Smooth muscle cell (in vitro differentiated cells): ENCODE results near the gene STAB2. TPM values are rescaled to one million over a fixed set of nuclear protein-coding genes. Genes with fewer than 3 reads are reported as not detected.

Experiments
- DNase-seq: peaks from one replicate; lab custom pipeline; 2025; ENCODE audit not compliant: unreplicated experiment; lab: John Stamatoyannopoulos, UW
- H2AFZ ChIP-seq: fragments of 200-600 bp; sonication (generic); 2 replicates; pipeline ENCODE4 v1.6.0; 2016; ENCODE audit warnings: antibody characterized with exemption, low read depth, mild to moderate bottlenecking
- H3F3A ChIP-seq: fragments of 200-600 bp; sonication (generic); 2 replicates; pipeline ENCODE4 v1.6.0; 2017; ENCODE audit warnings: antibody characterized with exemption, low read depth
- H3K27ac ChIP-seq: fragments of 200-600 bp; sonication (generic); 2 replicates; pipeline ENCODE4 v1.5.1; 2016; ENCODE audit warnings: low read depth, mild to moderate bottlenecking
- H3K27me3 ChIP-seq: fragments of 200-600 bp; sonication (generic); 2 replicates; pipeline ENCODE4 v1.6.1; 2016; ENCODE audit warnings: low read depth, mild to moderate bottlenecking
- H3K36me3 ChIP-seq: fragments of 200-600 bp; sonication (generic); 2 replicates; pipeline ENCODE4 v1.5.1; 2016; ENCODE audit warnings: low read depth
- H3K4me1 ChIP-seq: fragments of 200-600 bp; sonication (generic); 2 replicates; pipeline ENCODE4 v1.5.1; 2016; ENCODE audit warnings: low read depth
- H3K4me2 ChIP-seq: fragments of 200-600 bp; sonication (generic); 2 replicates; pipeline ENCODE4 v1.6.0; 2016; ENCODE audit warnings: mild to moderate bottlenecking
- H3K4me3 ChIP-seq: fragments of 200-600 bp; sonication (generic); 2 replicates; pipeline ENCODE4 v1.5.1; 2016; ENCODE audit warnings: mild to moderate bottlenecking
- H3K79me2 ChIP-seq: fragments of 200-600 bp; sonication (generic); 2 replicates; pipeline ENCODE4 v1.6.0; 2016; ENCODE audit warnings: low read depth, mild to moderate bottlenecking
- H3K9ac ChIP-seq: fragments of 200-600 bp; sonication (generic); 2 replicates; pipeline ENCODE4 v1.6.0; 2016; ENCODE audit warnings: low read depth
- H3K9me3 ChIP-seq: fragments of 200-600 bp; sonication (generic); replicated peaks from 2 replicates; pipeline ENCODE4 v1.5.1; 2016; ENCODE audit warnings: low read depth
- H4K20me1 ChIP-seq: fragments of 200-600 bp; sonication (generic); 2 replicates; pipeline ENCODE4 v1.6.0; 2016; ENCODE audit warnings: low read depth
- CTCF ChIP-seq: fragments of 200-600 bp; sonication (generic); IDR thresholded peaks from 2 replicates; pipeline ENCODE4 v1.5.1; 2017; ENCODE audit warnings: borderline replicate concordance, mild to moderate bottlenecking, antibody characterized with exemption; ENCODE audit not compliant: insufficient read depth, poor library complexity, severe bottlenecking
- WGBS: methylation state at CpG from one replicate; pipeline ENCODE4 v1.1.7; 2016; ENCODE audit warnings: low lambda C conversion rate; 5-methylcytosine and 5-hydroxymethylcytosine counted together
- polyA plus RNA-seq: library from polyadenylated mRNA; unstranded; fragments of >200 nt; fragmentation: Nextera tagmentation; extraction: Ambion mirVana; gene quantifications from 2 replicates; pipeline ENCODE4 v1.2.1, GENCODE V29; 2016
- total RNA-seq: library from RNA; depleted of rRNA; stranded (reverse); fragments of >200 nt; gene quantifications from 2 replicates; pipeline ENCODE4 v1.2.3, GENCODE V29; 2014

STAB2 gene
- total and polyA plus RNA-seq, 2 experiments from 2014 or later = not detected

GRCh38 chr12:103794309-103795213 is 207.5 kb downstream of the STAB2 start:
- H2AFZ ChIP-seq = no peak overlapping the region

GRCh38 chr12:103798586-103798985 is 211.5 kb downstream of the STAB2 start:
- Histone ChIP-seq H3K9me3 (no peaks in the 10 kb centered on the region), H3K4me3 (no peak overlapping the region), H3K4me1 (no peaks in the 10 kb centered on the region), H3K27me3 (no peaks in the 10 kb centered on the region), H3F3A (no peaks in the 10 kb centered on the region), H4K20me1 (no peaks in the 10 kb centered on the region), H3K9ac (no peak overlapping the region), H3K4me2 (no peak overlapping the region), H3K79me2 (no peaks in the 10 kb centered on the region), H2AFZ (no peak overlapping the region), H3K36me3 (no peaks in the 10 kb centered on the region), H3K27ac (no peak overlapping the region)
- DNase-seq = no peak
- WGBS = 83% methylated on average over 4 of the region's 4 CpGs
- TF ChIP-seq CTCF = no peak

More at GRCh38 chr12:103794309-103795213, 207.5 kb downstream of the STAB2 start:
- no peaks in the 10 kb centered on the region for H3K9me3 ChIP-seq
- H4K20me1 ChIP-seq = no peaks in the 10 kb centered on the region
- WGBS = 83% methylated on average over 4 of the region's 4 CpGs
- H3K4me1 ChIP-seq = no peaks in the 10 kb centered on the region
- H3K9ac ChIP-seq = no peak overlapping the region
- no peak overlapping the region for H3K4me3 ChIP-seq
- no peaks in the 10 kb centered on the region for H3K79me2 ChIP-seq
- TF ChIP-seq CTCF = no peak
- H3F3A ChIP-seq = no peaks in the 10 kb centered on the region
- DNase-seq = no peak
- no peak overlapping the region for H3K27ac ChIP-seq
- H3K27me3 ChIP-seq = no peaks in the 10 kb centered on the region
- H3K36me3 ChIP-seq = no peaks in the 10 kb centered on the region
- H3K4me2 ChIP-seq = no peak overlapping the region

GRCh38 chr12:103799504-103799856 is 212.4 kb downstream of the STAB2 start:
- Histone ChIP-seq H3K79me2 (no peaks in the 10 kb centered on the region), H3K9me3 (no peaks in the 10 kb centered on the region), H3F3A (no peaks in the 10 kb centered on the region), H4K20me1 (no peaks in the 10 kb centered on the region), H3K4me3 (no peak overlapping the region), H3K27me3 (no peaks in the 10 kb centered on the region), H3K9ac (no peak overlapping the region), H3K4me1 (no peaks in the 10 kb centered on the region), H3K4me2 (no peak overlapping the region), H3K36me3 (no peaks in the 10 kb centered on the region), H2AFZ (no peak overlapping the region), H3K27ac (no peak overlapping the region)
- no peak for DNase-seq
- no peak for TF ChIP-seq CTCF
- over 99% methylated on average over 4 of the region's 4 CpGs for WGBS
